ENCODE measurements around the gene C1orf21.
"Not testable (repeated sequence)": the region's sequence is repeated elsewhere in the genome, so short reads cannot be mapped to it uniquely, and the experiment has no call there.

The C1orf21 gene

DNA sequence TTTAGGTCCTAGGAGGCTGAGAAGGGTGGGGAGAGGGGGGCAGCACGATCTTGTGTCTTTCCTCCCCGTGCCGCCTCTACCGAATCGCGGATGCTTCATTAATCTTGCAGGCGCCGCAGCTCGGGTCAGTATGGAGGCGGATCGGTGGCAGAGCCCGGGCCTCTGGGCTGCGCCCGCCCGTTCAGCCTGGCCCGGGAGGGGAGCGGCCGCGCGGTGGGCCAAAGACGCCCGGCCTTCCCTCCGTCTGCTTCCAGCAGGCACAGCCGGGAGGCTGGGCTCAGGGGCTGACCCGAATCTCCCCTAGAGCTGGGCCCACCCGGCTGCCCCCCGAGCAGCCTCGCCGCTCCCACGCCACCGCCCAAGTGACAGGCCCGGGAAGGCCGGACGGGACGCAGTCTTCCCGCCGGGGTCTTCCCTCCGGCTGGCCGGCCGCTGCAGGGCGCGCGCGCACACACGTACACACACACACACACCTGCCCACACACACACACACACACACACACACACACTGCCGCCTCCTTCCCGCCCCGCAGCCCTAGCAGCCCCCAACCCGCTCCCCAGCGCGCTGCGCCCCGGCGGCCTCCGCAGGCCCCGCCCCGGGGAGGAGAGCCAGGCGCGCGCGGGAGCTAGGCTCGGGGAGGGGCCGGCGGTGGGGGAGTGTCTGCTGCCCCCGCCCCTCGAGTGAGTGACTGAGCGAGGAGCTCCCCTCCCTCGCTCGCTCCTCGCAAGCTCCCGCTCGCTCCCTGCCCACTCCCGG lies at the start of gene C1orf21:
Gene C1orf21 (plus strand): TSS at position 718 of the 757 bp plus-strand sequence. CDS start 90,481 bp downstream, outside the sequence.
- DNase-seq (ENCODE audit: low spot score) = peak; percentile 70

GRCh38 chr1:184337865-184338264 lies 49.0 kb upstream of the C1orf21 start:
- DNase-seq (ENCODE audit: low spot score) = not testable (repeated sequence)

DNA sequence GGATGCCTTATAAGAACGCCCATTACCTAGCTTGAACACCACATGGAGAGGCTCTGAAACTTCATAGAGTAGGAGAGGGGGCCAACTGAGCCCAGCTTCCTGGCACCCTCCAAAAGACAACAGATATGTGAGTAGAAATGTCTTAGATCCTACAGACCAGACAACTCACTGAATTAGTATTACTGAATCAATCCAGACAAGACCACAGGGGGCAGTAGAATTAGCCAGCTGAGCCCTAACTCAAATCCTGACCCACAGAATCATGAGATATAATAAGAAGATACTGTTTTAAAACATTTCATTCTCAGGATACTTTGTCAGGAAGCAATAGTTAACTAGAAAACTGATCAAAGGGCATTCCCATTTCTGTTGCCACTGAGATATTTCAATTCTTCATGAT lies 45.8 kb upstream of the C1orf21 start:
- no peak for DNase-seq (ENCODE audit: low spot score)

DNA sequence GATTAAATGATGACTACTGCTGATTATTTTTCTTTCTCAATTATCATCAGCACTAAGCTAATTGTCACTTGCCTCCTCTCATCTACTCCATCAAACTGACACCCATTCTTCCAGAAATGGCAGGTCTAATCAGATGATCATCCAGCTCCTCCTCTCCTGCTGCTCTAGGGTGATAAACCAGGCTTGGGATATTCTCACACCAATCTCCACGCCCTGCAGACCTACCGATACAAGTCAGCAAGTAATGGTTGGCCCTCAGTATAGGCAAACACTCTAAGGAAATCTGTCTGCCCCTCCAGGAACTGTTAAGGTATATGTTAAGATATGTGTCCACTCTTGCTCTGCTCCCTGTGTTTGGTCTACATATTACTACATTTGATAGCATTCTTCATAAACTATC lies 36.3 kb upstream of the C1orf21 start:
- no peak for DNase-seq (ENCODE audit: low spot score)

DNA sequence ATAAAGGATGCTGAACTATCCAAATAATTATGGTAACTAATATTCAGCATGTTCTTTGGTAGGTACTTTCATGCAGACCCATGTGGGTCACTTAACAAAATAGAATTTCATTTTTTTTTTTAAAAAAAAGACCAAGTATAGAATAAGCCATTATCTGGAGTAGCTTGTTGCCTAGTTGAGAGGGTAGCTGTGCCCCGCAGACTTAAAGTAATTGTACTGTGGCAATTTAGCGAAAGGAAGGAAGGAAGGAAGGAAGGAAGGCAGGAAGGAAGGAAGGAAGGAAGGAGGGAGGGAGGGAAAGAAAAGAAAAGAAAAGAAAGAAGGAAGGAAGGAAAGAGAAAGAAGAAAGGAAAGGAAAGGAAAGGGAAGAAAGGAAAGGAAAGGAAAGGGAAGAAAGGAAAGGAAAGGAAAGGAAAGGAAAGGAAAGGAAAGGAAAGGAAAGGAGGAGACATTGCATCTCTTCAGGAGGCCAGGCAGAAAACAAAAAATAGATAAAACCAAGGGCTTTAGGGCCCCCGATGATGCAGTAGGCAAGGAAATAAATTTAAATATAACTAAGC lies 35.3 kb upstream of the C1orf21 start:
- no peak for DNase-seq (ENCODE audit: low spot score)

DNA sequence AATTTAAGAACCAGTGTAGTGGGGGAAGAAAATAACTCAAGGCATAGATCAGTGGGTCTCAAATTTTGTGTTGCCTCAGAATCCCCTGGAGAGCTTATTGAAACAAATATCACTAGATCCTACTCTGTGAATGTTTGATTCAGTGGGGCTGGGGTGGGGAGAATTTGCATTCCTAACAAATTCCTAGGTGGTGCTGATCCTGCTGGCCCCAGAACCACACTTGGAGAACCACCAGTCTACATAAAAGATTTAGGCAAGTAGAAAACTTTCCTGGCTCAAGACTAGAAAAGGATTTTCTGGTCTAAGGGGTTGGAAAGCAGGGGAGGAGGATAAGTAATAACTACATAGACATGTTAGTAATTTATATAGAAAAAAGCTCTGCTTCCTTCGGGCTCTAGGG lies 34.1 kb upstream of the C1orf21 start:
- no peak for DNase-seq (ENCODE audit: low spot score)

DNA sequence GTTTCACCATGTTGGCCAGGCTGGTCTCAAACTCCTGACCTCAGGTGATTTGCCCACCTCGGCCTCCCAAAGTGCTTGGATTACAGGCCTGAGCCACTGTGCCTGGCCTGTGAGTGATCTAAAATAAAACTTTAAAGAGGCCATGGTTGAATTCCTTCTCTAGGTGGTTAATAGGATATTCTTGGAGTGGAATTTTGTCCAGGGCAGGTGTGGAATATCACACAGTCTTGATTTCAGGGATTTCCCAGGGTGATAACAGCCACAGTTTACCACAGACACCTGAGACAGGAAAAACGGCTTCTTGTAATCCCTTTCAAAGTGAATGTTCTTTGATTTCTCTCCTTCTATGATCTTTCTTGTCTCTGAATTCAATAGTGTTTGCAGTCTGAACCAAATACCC lies 32.1 kb upstream of the C1orf21 start:
- no peak for DNase-seq (ENCODE audit: low spot score)

DNA sequence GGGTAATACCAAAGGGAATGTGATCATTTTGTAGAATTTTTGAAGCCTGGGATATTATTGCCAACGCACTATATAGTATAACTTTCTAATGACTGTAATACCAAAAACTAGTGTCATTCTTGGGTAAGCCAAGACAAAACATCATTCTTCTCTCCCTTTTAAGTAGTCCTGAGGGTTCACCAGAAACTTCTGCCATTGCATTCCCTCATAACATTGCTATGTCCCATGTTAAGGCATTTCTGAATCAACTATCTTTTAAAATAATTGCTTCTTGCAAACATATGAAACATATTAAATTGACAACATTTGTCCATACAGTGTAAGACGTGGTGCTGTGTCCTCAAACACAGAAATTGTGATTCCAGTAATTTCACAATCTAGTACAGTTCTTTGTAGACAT lies 29.9 kb upstream of the C1orf21 start:
- DNase-seq (ENCODE audit: low spot score) = no peak

- no peak for DNase-seq (ENCODE audit: low spot score)
These were observed 28.6 kb upstream of the C1orf21 start for GRCh38 chr1:184358256-184358655.

DNA sequence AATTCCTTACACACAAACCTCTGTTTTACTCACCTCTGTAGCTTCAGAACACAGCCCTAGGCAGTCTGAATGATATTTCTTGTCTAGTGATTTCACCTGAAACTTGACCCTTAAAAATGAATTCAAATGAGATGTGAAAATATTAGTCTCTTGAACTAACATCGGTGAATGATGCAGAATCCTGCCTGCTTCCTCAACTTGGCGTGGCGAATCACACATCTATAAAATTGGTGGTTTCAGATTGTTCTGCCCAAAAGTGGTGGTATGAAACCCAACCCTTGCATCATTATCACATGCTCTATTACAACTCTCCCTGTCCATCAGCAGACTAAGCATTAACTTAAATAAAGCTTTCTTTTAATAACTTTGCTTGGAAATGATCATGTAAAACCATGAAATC lies 26.9 kb upstream of the C1orf21 start:
- DNase-seq (ENCODE audit: low spot score) = no peak

DNA sequence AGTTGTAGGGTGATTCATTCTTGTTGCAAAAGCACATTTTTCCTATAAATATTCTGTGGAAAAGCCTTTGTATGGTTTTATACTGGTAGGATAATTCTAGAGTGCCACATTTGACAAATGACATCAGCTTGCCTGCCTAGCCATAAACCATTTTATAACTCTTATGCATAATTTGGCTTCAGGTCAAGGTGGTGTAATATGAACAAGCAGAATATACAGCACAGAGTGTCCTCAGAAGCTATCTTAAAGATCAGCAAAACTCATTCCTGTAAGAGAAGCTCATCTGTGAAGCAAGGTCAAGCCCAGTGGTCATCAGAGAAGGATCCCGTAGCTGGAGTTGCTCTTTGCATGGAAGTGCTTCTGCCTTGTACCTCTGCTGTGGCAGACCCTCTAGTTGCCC lies 24.0 kb upstream of the C1orf21 start:
- DNase-seq (ENCODE audit: low spot score) = no peak

GRCh38 chr1:184365699-184366098 lies 21.1 kb upstream of the C1orf21 start:
- DNase-seq (ENCODE audit: low spot score) = no peak

DNA sequence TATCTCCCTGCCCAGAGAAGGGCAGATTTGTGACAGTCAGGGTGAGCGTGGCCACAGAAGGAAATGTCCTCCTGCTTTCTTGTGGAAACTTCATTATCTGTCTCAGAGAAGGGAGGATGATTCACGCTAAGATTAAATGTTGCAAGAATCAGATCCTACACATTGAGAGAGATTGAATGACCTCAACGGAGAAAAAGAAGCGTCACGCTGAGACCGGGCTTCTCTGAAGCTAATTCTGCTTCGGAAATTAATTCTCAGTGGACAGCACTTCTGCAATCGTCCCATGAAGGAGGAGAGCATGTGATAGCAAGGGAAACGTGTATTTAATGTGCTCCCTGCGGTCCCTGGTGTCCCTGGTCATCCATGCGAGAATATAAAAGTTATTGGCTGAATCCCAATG lies 19.8 kb upstream of the C1orf21 start:
- DNase-seq (ENCODE audit: low spot score) = no peak

DNA sequence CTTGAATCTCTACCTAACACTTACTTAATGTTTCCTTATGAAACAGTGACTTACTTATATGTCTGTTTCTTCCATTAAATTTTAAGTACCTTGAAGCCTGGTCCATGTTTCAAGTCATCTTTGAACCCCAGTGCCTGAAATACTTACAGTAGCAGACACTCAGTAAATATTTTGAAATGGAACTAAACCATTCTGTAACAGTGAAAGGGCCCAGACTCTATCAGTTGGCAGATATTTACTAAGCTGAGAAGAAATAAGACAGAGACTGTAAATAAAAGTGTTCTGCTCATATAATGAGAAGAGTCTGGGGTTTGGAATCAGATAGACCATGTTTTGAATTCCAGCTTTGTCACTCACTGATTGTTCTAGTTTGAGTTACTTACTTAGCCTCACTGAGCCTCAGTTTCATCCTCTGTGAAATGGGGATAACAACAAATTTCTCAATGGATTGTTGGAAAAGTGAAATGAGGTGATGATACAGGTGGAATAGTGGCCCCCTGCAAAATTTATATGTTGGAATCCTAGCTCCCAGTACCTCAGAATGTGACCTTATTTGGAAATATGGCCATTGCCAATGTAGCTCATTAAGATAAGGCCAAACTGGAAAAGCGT lies 19.3 kb upstream of the C1orf21 start:
- DNase-seq (ENCODE audit: low spot score) = no peak

- no peak for DNase-seq (ENCODE audit: low spot score)
These were observed 18.5 kb upstream of the C1orf21 start for GRCh38 chr1:184368354-184368753.

GRCh38 chr1:184370850-184371249 lies 16.0 kb upstream of the C1orf21 start:
- DNase-seq (ENCODE audit: low spot score) = no peak

DNA sequence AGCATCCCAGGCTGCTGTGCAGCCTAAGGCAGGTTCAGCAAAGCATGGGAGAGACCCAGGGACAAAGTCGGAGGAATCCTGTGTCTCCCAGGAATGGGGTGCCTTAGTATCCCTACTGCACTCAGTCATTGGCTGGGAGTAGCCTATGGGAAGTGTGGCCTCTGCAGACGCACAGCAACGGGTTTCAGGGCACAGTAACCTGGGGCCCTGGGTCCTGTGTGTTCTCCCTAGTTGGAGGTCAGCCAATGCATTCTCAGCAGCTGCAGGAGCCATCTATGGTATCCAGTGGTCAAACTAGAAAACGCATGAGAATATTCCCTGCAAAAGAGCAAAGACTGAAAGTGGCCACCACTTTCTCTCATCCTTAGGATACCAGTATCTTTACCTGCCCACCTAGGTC lies 13.7 kb upstream of the C1orf21 start:
- DNase-seq (ENCODE audit: low spot score) = no peak

DNA sequence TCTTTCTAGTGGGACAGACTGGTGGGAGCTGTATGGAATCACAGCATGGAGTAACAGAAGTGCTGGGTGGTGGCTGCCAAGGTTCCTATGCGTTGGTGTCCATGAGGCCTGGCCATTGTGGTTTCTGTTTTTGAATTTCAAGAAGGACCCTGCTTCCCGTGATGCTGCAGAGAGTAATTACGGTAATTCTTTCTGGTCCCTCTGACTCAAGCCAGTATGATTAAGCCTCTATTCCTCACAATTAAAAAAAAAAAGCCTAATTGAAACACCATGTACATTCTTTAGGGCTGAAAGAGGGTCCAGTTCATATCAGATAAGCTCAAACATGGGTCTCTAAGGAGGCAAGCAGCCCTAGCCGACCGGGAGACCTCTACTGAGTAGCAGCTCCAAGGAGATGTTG lies 10.5 kb upstream of the C1orf21 start:
- no peak for DNase-seq (ENCODE audit: low spot score)

DNA sequence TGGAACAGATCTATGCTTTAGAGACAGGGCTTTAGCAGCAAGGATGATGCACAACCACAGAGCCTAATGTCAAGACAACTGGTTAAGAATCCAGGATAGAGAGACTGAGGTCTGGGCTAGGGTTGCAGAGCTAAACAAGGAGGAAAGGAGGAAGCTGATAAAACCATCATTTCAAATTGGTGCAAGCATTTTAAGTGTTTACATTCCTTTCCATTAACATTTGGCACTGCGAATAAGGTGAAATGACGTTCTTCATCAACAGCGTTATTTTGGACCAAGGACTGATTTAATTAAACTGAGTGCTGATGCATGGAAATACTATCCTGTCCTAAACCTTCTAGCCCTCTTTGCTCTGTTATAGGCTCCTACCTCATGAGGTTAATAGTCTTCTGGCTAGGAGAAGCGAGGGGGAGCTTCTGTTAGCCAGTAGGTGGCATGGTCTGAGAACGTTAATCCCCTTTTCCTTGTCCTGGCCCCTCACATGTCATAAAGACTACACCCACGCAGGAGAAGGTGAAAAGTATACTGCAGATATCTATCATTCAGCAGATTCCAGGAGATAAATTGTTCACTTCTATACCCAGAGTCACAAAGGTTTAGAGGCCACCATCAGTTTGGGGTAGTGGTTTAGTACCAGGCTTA lies 7.6 kb upstream of the C1orf21 start:
- DNase-seq (ENCODE audit: low spot score) = peak; percentile 19

DNA sequence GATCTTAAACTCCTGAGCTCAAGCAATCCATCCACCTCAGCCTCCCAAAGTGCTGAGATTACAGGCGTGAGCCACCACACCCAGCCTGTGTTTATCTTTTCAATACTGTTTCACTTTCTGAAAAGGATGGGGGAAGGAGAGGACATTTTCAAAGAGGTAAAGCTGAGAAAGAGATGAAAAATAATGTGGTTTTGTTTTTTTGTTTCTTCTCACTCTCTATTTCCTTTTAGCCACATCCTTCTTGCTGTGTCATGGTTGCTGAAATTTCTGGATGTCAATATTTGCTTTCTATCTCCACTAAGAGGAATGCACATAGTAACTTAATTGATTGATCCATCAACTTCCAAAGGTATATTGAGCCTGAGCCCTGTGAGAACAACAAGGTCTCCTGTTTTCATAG lies 6.4 kb upstream of the C1orf21 start:
- no peak for DNase-seq (ENCODE audit: low spot score)

- no peak for DNase-seq (ENCODE audit: low spot score)
These were observed 3.0 kb upstream of the C1orf21 start for GRCh38 chr1:184383772-184384323.

- DNase-seq (ENCODE audit: low spot score) = peak; percentile 13
These were observed 941 bp upstream of the C1orf21 start for GRCh38 chr1:184385865-184386311.

- peak; percentile 30 for DNase-seq (ENCODE audit: low spot score)
These were observed 243 bp downstream of the C1orf21 start for GRCh38 chr1:184387069-184387475.
